HEK293 (cell line): ENCODE measurements around the gene ZNF609.

Source experiments
- CTCF ChIA-PET: fragments of 350-600 bp; formaldehyde crosslinking; extraction: SDS; loops from one replicate; lab custom pipeline; 2021; ENCODE audit warnings: antibody characterized with exemption; lab: Yijun Ruan, JAX
- POLR2A ChIA-PET: fragments of 300-600 bp; formaldehyde crosslinking; extraction: SDS; loops from one replicate; lab custom pipeline; 2020; ENCODE audit warnings: antibody characterized with exemption, inconsistent platforms; lab: Yijun Ruan, JAX
- H3K27ac ChIP-seq: fragments of 200-500 bp; sonication (Bioruptor generic); 2 replicates; pipeline ENCODE4 v1.5.1; 2014; ENCODE audit warnings: low read depth, low read length, control low read depth, inconsistent platforms; ENCODE audit errors: extremely low read depth
- H3K36me3 ChIP-seq, 2 experiments: fragments of 200-500 bp in 1 of 2; sonication (Bioruptor generic) in 1 of 2; 1 replicate in 1 of 2; 2 replicates in 1 of 2; pipeline ENCODE4 v1.5.1; 2014 to 2017; ENCODE audit warnings: inconsistent platforms in 2 of 2, low read length in 2 of 2; ENCODE audit not compliant: control insufficient read depth in 2 of 2, insufficient read depth in 1 of 2
- H3K4me1 ChIP-seq: fragments of 200-500 bp; sonication (Bioruptor generic); 2 replicates; pipeline ENCODE4 v1.5.1; 2014; ENCODE audit warnings: mild to moderate bottlenecking, low read length, inconsistent platforms; ENCODE audit not compliant: control insufficient read depth, insufficient read depth
- H3K4me3 ChIP-seq: 2 replicates; pipeline ENCODE4 v1.5.1; 2011; ENCODE audit warnings: low read depth, mild to moderate bottlenecking, control low read depth, low read length, moderate library complexity
- H3K9me3 ChIP-seq: fragments of 200-500 bp; sonication (Bioruptor generic); 2 replicates; pipeline ENCODE4 v1.5.1; 2014; ENCODE audit warnings: low read depth, low read length, inconsistent platforms; ENCODE audit not compliant: control insufficient read depth, insufficient read depth
- GLI4 ChIP-seq: fragments of 450-650 bp; formaldehyde crosslinking; IDR thresholded peaks from 2 replicates; pipeline ENCODE4 v1.5.1; 2016; ENCODE audit warnings: missing biosample characterization, missing genetic modification characterization
- HOXA7 ChIP-seq: sonication (generic); formaldehyde crosslinking; IDR thresholded peaks from 2 replicates; pipeline ENCODE4 v1.8.1; 2022; ENCODE audit warnings: missing genetic modification reagents, borderline replicate concordance
- KLF8 ChIP-seq: fragments of 450-650 bp; formaldehyde crosslinking; IDR thresholded peaks from 2 replicates; pipeline ENCODE4 v1.5.1; 2016; ENCODE audit warnings: missing biosample characterization, missing genetic modification characterization
- ZFP69B ChIP-seq: fragments of 450-650 bp; formaldehyde crosslinking; IDR thresholded peaks from 2 replicates; pipeline ENCODE4 v1.5.1; 2016; ENCODE audit warnings: missing biosample characterization, missing genetic modification characterization
- ZNF169 ChIP-seq: fragments of 450-650 bp; formaldehyde crosslinking; IDR thresholded peaks from 2 replicates; pipeline ENCODE4 v1.5.1; 2016; ENCODE audit warnings: missing biosample characterization, missing genetic modification characterization
- ZNF175 ChIP-seq: fragments of 450-650 bp; formaldehyde crosslinking; IDR thresholded peaks from 2 replicates; pipeline ENCODE4 v1.5.1; 2016; ENCODE audit warnings: missing biosample characterization, missing genetic modification characterization
- ZNF211 ChIP-seq: fragments of 450-650 bp; formaldehyde crosslinking; IDR thresholded peaks from 2 replicates; pipeline ENCODE4 v1.5.1; 2016; ENCODE audit warnings: low read depth, missing biosample characterization, missing genetic modification characterization
- ZNF248 ChIP-seq: fragments of 450-650 bp; formaldehyde crosslinking; IDR thresholded peaks from 2 replicates; pipeline ENCODE4 v1.5.1; 2017; ENCODE audit warnings: missing biosample characterization, missing genetic modification characterization
- ZNF302 ChIP-seq: fragments of 450-650 bp; formaldehyde crosslinking; IDR thresholded peaks from 2 replicates; pipeline ENCODE4 v1.5.1; 2016; ENCODE audit warnings: missing biosample characterization, missing genetic modification characterization, low read depth
- ZNF621 ChIP-seq: fragments of 450-650 bp; formaldehyde crosslinking; IDR thresholded peaks from 2 replicates; pipeline ENCODE4 v1.5.1; 2017; ENCODE audit warnings: missing biosample characterization, missing genetic modification characterization
- ZNF747 ChIP-seq: fragments of 450-650 bp; formaldehyde crosslinking; IDR thresholded peaks from 2 replicates; pipeline ENCODE4 v1.5.1; 2016; ENCODE audit warnings: missing biosample characterization, missing genetic modification characterization
- ZNF768 ChIP-seq: fragments of 450-650 bp; formaldehyde crosslinking; IDR thresholded peaks from 2 replicates; pipeline ENCODE4 v1.5.1; 2018; ENCODE audit warnings: missing biosample characterization, mild to moderate bottlenecking, missing genetic modification characterization
- ZNF776 ChIP-seq: fragments of 450-650 bp; formaldehyde crosslinking; IDR thresholded peaks from 2 replicates; pipeline ENCODE4 v1.5.0; 2017; ENCODE audit warnings: missing biosample characterization, missing genetic modification characterization, borderline replicate concordance
- TF ChIP-seq, protein P1 (sequence below): fragments of 450-650 bp; formaldehyde crosslinking; IDR thresholded peaks from 2 replicates; pipeline ENCODE4 v1.5.1; 2017; ENCODE audit warnings: missing biosample characterization, missing genetic modification characterization
- TF ChIP-seq, protein P2 (sequence below): fragments of 450-650 bp; formaldehyde crosslinking; IDR thresholded peaks from 2 replicates; pipeline ENCODE4 v1.5.0; 2017; ENCODE audit warnings: missing biosample characterization, missing genetic modification characterization, borderline replicate concordance
- TF ChIP-seq, protein P3 (sequence below): fragments of 450-650 bp; formaldehyde crosslinking; conservative IDR thresholded peaks from 2 replicates; pipeline ENCODE4 v1.5.1; 2016; ENCODE audit warnings: low read depth, missing biosample characterization, missing genetic modification characterization

ZNF609 gene

DNA sequence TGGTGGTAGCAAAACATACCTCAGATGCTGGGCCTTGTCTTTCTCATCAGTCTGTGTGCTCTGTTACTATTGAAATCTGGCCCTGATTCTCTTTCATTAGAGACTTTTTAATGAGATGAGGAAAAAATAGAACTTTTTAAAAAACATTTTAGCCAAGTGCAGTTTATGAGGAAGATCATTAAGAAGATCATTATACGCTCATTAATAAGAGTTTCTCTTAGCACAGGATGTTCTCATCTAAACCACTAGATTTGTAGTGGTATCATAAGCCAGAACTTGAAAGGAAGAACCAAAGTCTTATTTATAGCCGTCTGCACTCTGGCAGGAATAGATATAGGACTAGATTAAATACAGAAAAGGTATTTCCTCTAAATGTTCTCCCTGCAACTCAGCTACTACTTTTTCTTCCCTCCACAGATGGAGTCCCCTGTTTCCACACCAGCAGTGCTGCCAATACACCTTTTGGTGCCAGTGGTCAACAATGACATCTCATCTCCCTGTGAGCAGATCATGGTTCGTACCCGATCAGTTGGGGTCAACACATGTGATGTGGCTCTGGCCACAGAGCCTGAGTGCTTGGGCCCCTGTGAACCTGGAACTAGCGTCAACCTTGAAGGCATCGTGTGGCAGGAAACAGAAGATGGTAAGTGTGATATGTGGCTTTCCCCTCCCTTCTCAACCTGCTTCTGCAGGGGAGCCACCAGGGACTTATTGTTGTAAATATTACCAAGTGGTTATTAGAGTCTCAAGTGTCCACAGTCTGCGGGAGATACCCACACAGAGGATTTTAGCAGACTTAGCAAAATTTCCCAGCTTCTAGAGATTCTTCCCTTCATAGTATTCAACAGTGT is 162.3 kb downstream of the ZNF609 start:
- TF ChIP-seq ZFP69B (tag by site-specific recombination) (no peak), KLF8 (tag by site-specific recombination) (no peak), GLI4 (tag by site-specific recombination) (no peak), ZNF248 (tag by site-specific recombination) (no peak), HOXA7 (no peak), ZNF776 (tag by site-specific recombination) (no peak), ZNF169 (tag by site-specific recombination) (no peak), ZNF621 (tag by site-specific recombination) (no peak), ZNF175 (tag by site-specific recombination) (no peak), ZNF302 (no peak), ZNF211 (tag by site-specific recombination) (no peak), ZNF768 (no peak)
- TF ChIP-seq, protein P1, sequence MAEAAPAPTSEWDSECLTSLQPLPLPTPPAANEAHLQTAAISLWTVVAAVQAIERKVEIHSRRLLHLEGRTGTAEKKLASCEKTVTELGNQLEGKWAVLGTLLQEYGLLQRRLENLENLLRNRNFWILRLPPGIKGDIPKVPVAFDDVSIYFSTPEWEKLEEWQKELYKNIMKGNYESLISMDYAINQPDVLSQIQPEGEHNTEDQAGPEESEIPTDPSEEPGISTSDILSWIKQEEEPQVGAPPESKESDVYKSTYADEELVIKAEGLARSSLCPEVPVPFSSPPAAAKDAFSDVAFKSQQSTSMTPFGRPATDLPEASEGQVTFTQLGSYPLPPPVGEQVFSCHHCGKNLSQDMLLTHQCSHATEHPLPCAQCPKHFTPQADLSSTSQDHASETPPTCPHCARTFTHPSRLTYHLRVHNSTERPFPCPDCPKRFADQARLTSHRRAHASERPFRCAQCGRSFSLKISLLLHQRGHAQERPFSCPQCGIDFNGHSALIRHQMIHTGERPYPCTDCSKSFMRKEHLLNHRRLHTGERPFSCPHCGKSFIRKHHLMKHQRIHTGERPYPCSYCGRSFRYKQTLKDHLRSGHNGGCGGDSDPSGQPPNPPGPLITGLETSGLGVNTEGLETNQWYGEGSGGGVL (tag by site-specific recombination) = no peak
- TF ChIP-seq, protein P2, sequence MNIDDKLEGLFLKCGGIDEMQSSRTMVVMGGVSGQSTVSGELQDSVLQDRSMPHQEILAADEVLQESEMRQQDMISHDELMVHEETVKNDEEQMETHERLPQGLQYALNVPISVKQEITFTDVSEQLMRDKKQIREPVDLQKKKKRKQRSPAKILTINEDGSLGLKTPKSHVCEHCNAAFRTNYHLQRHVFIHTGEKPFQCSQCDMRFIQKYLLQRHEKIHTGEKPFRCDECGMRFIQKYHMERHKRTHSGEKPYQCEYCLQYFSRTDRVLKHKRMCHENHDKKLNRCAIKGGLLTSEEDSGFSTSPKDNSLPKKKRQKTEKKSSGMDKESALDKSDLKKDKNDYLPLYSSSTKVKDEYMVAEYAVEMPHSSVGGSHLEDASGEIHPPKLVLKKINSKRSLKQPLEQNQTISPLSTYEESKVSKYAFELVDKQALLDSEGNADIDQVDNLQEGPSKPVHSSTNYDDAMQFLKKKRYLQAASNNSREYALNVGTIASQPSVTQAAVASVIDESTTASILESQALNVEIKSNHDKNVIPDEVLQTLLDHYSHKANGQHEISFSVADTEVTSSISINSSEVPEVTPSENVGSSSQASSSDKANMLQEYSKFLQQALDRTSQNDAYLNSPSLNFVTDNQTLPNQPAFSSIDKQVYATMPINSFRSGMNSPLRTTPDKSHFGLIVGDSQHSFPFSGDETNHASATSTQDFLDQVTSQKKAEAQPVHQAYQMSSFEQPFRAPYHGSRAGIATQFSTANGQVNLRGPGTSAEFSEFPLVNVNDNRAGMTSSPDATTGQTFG (tag by site-specific recombination) = no peak
- ChIA-PET CTCF (interaction anchor here (1.3 kb wide), 1 partner anchor 12 kb away, joined by 4 read pairs; no protein-coding TSS in a partner anchor), POLR2A (interaction anchor here (0.6 kb wide), 1 partner anchor 50 kb away, joined by 3 read pairs; no protein-coding TSS in a partner anchor)

DNA sequence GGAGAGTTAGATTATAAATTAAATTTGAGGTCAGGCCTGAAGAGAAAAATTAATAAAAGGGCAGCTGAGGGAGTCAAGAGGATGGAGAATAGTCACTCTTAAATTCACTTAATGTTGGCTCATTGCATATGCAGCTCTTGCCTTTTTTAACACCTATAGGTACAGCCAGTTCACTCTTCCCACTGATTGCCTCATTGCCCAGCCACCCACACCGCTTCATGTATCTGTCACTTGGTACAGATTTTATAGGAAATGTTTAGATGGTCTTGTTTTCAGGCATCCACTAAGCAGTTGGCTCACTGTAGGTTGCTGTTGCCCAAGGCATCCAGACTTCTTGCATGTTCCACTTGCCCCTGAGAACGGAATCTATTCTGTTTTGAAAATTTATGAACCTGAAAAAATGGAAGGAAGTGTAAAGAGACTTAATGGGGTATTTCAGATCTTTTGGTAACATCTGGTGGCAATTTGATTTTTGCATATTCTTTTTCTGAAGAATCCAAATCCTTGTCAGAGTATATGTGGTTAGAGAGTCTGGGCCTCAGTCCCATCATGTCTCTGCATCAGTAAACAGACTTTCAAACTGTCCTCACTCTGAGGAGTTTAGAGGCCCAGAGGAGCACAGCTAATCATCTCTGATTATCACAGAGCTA is 163.1 kb downstream of the ZNF609 start:
- Histone ChIP-seq H3K36me3 (peaks cover 0 to 8% of the 10 kb centered on the region in 2 experiments; a peak in 2 of 3 replicates), H3K4me3 (no peak overlapping the region), H3K27ac (no peak overlapping the region), H3K4me1 (no peaks in the 10 kb centered on the region), H3K9me3 (no peaks in the 10 kb centered on the region)
- CTCF ChIA-PET = no interaction called here
- no peak for TF ChIP-seq ZNF747
- TF ChIP-seq, protein P3, sequence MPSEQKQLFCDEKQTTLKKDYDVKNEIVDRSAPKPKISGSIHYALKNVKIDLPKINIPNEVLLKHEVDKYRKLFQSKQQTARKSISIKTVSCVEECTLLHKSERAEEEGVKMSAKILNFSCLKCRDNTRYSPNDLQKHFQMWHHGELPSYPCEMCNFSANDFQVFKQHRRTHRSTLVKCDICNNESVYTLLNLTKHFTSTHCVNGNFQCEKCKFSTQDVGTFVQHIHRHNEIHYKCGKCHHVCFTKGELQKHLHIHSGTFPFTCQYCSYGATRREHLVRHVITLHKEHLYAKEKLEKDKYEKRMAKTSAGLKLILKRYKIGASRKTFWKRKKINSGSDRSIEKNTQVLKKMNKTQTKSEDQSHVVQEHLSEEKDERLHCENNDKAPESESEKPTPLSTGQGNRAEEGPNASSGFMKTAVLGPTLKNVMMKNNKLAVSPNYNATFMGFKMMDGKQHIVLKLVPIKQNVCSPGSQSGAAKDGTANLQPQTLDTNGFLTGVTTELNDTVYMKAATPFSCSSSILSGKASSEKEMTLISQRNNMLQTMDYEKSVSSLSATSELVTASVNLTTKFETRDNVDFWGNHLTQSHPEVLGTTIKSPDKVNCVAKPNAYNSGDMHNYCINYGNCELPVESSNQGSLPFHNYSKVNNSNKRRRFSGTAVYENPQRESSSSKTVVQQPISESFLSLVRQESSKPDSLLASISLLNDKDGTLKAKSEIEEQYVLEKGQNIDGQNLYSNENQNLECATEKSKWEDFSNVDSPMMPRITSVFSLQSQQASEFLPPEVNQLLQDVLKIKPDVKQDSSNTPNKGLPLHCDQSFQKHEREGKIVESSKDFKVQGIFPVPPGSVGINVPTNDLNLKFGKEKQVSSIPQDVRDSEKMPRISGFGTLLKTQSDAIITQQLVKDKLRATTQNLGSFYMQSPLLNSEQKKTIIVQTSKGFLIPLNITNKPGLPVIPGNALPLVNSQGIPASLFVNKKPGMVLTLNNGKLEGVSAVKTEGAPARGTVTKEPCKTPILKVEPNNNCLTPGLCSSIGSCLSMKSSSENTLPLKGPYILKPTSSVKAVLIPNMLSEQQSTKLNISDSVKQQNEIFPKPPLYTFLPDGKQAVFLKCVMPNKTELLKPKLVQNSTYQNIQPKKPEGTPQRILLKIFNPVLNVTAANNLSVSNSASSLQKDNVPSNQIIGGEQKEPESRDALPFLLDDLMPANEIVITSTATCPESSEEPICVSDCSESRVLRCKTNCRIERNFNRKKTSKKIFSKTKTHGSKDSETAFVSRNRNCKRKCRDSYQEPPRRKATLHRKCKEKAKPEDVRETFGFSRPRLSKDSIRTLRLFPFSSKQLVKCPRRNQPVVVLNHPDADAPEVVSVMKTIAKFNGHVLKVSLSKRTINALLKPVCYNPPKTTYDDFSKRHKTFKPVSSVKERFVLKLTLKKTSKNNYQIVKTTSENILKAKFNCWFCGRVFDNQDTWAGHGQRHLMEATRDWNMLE (tag by site-specific recombination) = no peak
- TF ChIP-seq, all 188 proteins: peak for 0
- POLR2A ChIA-PET = no interaction called here

More for the DNA sequence above, 162.3 kb downstream of the ZNF609 start:
- Histone ChIP-seq H3K9me3 (no peaks in the 10 kb centered on the region), H3K4me1 (no peaks in the 10 kb centered on the region), H3K27ac (no peak overlapping the region), H3K36me3 (peaks cover 0 to 8% of the 10 kb centered on the region in 2 experiments; a peak in 2 of 3 replicates), H3K4me3 (no peak overlapping the region)
